Stomach (tissue), 9 donors: Measurements from ENCODE around the gene SPDYE5. TPM values are rescaled to one million over a fixed set of nuclear protein-coding genes. Genes with fewer than 3 reads are reported as not detected.

Experiments
- DNase-seq, 2 donors: peaks; one replicate each; pipeline versions ENCODE4 v3.0.0 to v3.0.0-alpha.2; 2013 to 2019
- H3K27ac ChIP-seq, 5 donors: fragments of 200-600 bp in 4 of 5; sonication (generic) in 4 of 5; one replicate each; pipeline ENCODE4 v1.5.1; 2013 to 2019; ENCODE audit warnings: mild to moderate bottlenecking in 1 of 5, moderate library complexity in 1 of 5
- H3K27me3 ChIP-seq, 3 donors: fragments of 200-600 bp; sonication (generic); one replicate each; pipeline ENCODE4 v1.5.1; 2017 to 2019; ENCODE audit warnings: mixed run types in 1 of 3
- H3K36me3 ChIP-seq, 4 donors: fragments of 200-600 bp; sonication (generic); 1 replicate in 3 of 4; 2 replicates in 1 of 4; pipeline ENCODE4 v1.5.1; 2016 to 2019
- H3K4me1 ChIP-seq, 4 donors: fragments of 200-600 bp; sonication (generic); one replicate each; pipeline ENCODE4 v1.5.1; 2016 to 2019
- H3K4me3 ChIP-seq, 4 donors: fragments of 200-600 bp; sonication (generic) in 3 of 4; one replicate each; pipeline ENCODE4 v1.5.1; 2016 to 2019; ENCODE audit warnings: mild to moderate bottlenecking in 1 of 4
- H3K9me3 ChIP-seq, 4 donors: fragments of 200-600 bp; sonication (generic); one replicate each; pipeline ENCODE4 v1.5.1; 2016 to 2019
- EP300 ChIP-seq: sonication (generic); formaldehyde crosslinking; IDR thresholded peaks from one replicate; pipeline ENCODE4 v1.6.1; 2017; ENCODE audit warnings: antibody characterized with exemption
- POLR2A ChIP-seq, 4 donors: fragments of 450-650 bp; IDR thresholded peaks; one replicate each; pipeline ENCODE4 v1.6.1; 2016; ENCODE audit warnings: antibody characterized with exemption in 4 of 4, control low read depth in 2 of 4, mild to moderate bottlenecking in 1 of 4, moderate library complexity in 1 of 4
- POLR2AphosphoS5 ChIP-seq, 3 donors: sonication (generic); formaldehyde crosslinking; IDR thresholded peaks; one replicate each; pipeline ENCODE4 v1.6.1; 2016; ENCODE audit warnings: antibody characterized with exemption in 3 of 3
- WGBS, 5 donors: extraction: QIAGEN DNeasy Blood & Tissue Kit in 3 of 5; methylation state at CpG; one replicate each; pipeline versions ENCODE4 v1.1.5 to v1.1.7; 2013 to 2018; 5-methylcytosine and 5-hydroxymethylcytosine counted together
- intact Hi-C: fragments of 100-400 bp; cut with DNase I; formaldehyde crosslinking; loops from one replicate; pipeline ENCODE4 v1.15.1; 2023; ENCODE audit warnings: low total_unique reads
- polyA plus RNA-seq, 3 donors: library from polyadenylated mRNA; stranded (reverse); fragments of 200-250 nt; gene quantifications; one replicate each; pipeline ENCODE4 v1.2.3, GENCODE V29; 2013
- total RNA-seq, 5 donors: library from RNA; depleted of rRNA; stranded (reverse); fragments of >200 nt; gene quantifications; one replicate each; pipeline versions ENCODE4 v1.1.0 to v1.2.3, GENCODE V29; 2014 to 2016
- TF ChIP-seq, protein P1 (sequence below), 7 experiments: fragments of 450-650 bp in 4 of 7; fragments of 200-600 bp in 3 of 7; sonication (generic) in 3 of 7; IDR thresholded peaks; one replicate each; pipeline ENCODE4 v1.5.1; 2016 to 2019; ENCODE audit warnings: antibody characterized with exemption in 7 of 7, control low read depth in 2 of 7, mild to moderate bottlenecking in 1 of 7
- donor health status: healthy with polysubstance abuse.
- donor health status: Bipolar disorder and iron deficiency.
- donor health status: healthy.

The SPDYE5 gene
- total and polyA plus RNA-seq, 8 donors, result 0.37 TPM; not detected in 7

DNA sequence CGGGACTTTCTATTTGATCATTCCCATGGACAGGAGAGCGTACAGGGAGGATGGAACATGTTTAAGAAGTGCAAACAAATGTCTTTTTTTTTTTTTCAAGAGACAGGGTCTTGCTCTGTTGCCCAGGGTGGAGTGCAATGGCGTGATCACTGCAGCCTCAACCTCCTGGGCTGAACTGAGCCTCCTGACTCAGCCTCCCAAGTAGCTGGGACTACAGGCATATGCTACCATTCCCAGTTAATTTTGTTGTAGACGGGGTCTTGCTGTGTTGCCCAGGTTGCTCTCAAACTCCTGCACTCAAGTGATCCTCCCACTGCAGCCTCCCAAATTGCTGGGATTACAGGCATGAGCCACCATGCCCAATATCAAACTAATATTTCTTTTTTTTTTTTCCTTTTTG is 40.5 kb downstream of the SPDYE5 start:
- 92 to 98% (median 96%) methylated on average over 4 of the region's 4 CpGs for WGBS, 5 donors

DNA sequence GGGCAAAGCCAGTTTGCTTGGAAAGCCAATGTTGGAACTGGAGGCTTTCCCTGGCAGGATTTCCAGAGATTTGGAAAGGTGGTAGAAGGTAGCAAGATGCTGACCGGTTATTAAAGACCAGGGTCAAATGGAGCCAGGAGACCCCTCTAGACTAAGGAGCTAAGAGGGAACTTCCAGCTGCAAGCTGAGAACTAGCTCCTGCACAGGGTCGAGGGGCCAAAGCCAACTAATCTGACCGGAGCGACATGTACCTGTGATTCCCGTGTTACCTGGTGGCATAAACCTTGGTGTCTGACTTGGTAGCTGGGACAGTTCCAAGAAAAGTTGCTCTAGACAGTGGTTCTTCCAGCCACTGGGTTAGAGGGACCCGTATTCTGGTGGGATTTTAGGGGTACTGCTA is 41.8 kb downstream of the SPDYE5 start:
- no peak for DNase-seq
- TF ChIP-seq POLR2A (IDR thresholded peaks at IDR 0.05), result no peak
- TF ChIP-seq, protein P1, sequence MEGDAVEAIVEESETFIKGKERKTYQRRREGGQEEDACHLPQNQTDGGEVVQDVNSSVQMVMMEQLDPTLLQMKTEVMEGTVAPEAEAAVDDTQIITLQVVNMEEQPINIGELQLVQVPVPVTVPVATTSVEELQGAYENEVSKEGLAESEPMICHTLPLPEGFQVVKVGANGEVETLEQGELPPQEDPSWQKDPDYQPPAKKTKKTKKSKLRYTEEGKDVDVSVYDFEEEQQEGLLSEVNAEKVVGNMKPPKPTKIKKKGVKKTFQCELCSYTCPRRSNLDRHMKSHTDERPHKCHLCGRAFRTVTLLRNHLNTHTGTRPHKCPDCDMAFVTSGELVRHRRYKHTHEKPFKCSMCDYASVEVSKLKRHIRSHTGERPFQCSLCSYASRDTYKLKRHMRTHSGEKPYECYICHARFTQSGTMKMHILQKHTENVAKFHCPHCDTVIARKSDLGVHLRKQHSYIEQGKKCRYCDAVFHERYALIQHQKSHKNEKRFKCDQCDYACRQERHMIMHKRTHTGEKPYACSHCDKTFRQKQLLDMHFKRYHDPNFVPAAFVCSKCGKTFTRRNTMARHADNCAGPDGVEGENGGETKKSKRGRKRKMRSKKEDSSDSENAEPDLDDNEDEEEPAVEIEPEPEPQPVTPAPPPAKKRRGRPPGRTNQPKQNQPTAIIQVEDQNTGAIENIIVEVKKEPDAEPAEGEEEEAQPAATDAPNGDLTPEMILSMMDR (IDR thresholded peaks at IDR 0.05), result no peak
- no peak overlapping the region for H3K27ac ChIP-seq
- intact Hi-C loops, result no loop called here
- no peaks in the 10 kb centered on the region for H3K4me1 ChIP-seq
- peaks cover 5 to 31% (median 29%) of the 10 kb centered on the region in 4 donors for H3K36me3 ChIP-seq
- 86 to 94% (median 91%) methylated on average over 6 of the region's 6 CpGs for WGBS, 5 donors
- H3K9me3 ChIP-seq, result no peaks in the 10 kb centered on the region
- no peak overlapping the region for H3K4me3 ChIP-seq
- no peaks in the 10 kb centered on the region for H3K27me3 ChIP-seq

More for the DNA sequence above, 40.5 kb downstream of the SPDYE5 start:
- Histone ChIP-seq H3K27me3 (no peaks in the 10 kb centered on the region), H3K36me3 (peaks cover 3 to 21% (median 18%) of the 10 kb centered on the region in 4 donors), H3K4me3 (no peak overlapping the region), H3K27ac (no peak overlapping the region), H3K4me1 (peaks cover 0 to 7% (median 3%) of the 10 kb centered on the region in 4 donors), H3K9me3 (no peaks in the 10 kb centered on the region)
- intact Hi-C loops, result no loop called here
- no peak for DNase-seq
- TF ChIP-seq EP300 (no peak), POLR2AphosphoS5 (IDR thresholded peaks at IDR 0.05) (no peak), POLR2A (IDR thresholded peaks at IDR 0.05) (no peak)
- TF ChIP-seq, protein P1 (IDR thresholded peaks at IDR 0.05), result no peak

DNA sequence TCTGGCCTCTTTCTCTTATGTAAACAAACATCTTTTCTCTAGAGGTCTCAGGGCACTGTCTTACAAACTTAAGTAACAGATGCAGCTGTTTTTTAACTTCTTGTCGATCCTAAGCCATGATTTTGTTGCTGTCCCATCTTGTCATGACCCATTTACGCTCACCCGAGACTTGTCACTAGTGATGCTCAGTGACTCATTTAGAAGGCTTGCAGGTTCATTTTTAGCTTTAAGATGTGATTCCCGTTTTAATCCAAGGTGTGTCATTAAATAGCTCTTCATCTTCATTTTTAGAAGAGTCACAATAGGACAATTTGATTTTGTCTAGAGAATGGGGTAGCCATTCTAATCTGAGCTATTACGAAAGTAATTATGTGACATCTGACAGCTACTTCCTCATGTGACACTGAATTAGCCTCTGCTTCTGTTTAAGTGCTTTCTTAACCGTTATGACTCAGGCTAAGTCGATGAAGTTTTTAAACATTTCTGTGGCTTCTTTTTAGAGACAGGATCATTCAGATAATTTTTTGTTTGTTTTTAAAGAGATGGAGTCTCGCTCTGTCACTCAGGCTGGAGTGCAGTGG is 42.7 kb downstream of the SPDYE5 start:
- WGBS, 5 donors, result 63 to 77% (median 68%) methylated on average over 8 of the region's 8 CpGs
- intact Hi-C loops, result no loop called here
- Histone ChIP-seq H3K4me1 (no peaks in the 10 kb centered on the region), H3K9me3 (no peaks in the 10 kb centered on the region), H3K27ac (no peak overlapping the region), H3K27me3 (no peaks in the 10 kb centered on the region), H3K4me3 (no peak overlapping the region), H3K36me3 (peaks cover 8 to 40% (median 37%) of the 10 kb centered on the region in 4 donors)
- TF ChIP-seq, protein P1 (IDR thresholded peaks at IDR 0.05), result no peak
- no peak for TF ChIP-seq POLR2AphosphoS5 (IDR thresholded peaks at IDR 0.05)
- no peak for TF ChIP-seq POLR2A (IDR thresholded peaks at IDR 0.05)
- TF ChIP-seq EP300, result no peak
- no peak for DNase-seq

DNA sequence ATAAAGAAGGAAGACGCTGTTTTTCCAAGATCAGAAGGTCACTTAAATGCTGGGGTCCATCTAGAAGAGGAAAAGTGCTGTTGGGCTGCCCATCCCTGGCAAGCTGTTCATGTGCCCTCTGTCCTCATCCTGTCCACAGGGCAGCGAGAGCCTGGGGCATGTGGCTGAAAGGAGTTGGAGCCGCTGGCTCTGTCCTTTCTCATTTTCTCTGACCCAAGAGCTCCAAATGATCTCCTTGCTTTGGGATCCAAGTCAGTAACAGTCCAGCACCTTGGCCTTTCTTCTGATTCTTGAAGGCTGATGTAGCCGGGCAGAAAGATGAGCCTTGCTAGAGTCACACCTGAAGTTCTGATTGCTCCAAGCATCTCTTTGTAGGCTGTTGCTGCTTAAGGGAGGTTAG is 44.4 kb downstream of the SPDYE5 start:
- Histone ChIP-seq H3K36me3 (peaks cover 9 to 57% (median 54%) of the 10 kb centered on the region in 4 donors), H3K4me3 (no peak overlapping the region), H3K9me3 (no peaks in the 10 kb centered on the region), H3K27ac (no peak overlapping the region), H3K4me1 (no peaks in the 10 kb centered on the region), H3K27me3 (no peaks in the 10 kb centered on the region)
- intact Hi-C loops, result no loop called here
- no peak for TF ChIP-seq POLR2A (IDR thresholded peaks at IDR 0.05)
- TF ChIP-seq, protein P1 (IDR thresholded peaks at IDR 0.05), result no peak
- no peak for DNase-seq
- WGBS, 5 donors, result 94 to 98% (median 96%) methylated on average over 4 of the region's 4 CpGs
